ENCODE results near the gene IP6K1.

The IP6K1 gene

DNA sequence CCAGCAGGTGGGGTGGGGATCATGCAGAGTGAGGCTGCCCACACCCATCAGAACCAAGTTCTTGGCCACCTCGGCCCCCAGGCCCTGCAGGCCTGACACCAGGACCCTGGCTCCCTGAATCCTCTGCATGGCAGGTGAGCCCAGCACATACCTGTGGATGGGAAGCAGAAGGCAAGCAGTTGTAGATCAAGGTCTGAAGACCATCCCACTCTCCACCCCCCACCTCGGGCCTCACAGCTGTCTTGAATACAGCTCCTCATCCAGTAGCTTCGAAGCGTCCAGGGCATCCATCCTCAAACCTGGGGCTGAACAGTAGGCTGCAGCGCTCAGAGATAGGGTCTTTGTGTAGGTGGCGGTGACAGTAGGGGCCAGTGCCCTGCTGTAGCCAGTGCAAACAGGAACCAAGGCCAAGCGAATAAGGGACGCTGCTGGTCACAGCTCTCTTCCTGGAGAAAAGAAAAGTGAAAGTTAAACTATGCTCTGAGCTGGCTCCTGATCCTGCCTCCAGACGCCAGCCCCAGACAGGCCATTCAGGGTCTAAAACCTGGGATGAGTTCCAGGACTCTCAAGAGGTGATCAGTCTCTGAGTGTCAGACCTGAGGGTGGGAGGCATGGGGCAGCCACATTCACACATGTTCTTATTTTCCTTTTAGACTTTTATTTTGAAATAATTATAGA lies 27.3 kb upstream of the IP6K1 start, which contains the start of gene UBA7:
TSS of gene UBA7 (minus strand) at position 457 of the 678 bp plus-strand sequence. CDS start at position 291, 166 bp downstream.
- Histone ChIP-seq H3K9me2 (replicated peaks; ENCODE audit: low read depth, low read length) (no peaks in the 10 kb centered on the region), H3K79me2 (ENCODE audit: insufficient read depth, low read length) (peaks cover 31% of the 10 kb centered on the region), H2AFZ (ENCODE audit: low read length) (peak within 1 kb of the TSS; percentile 79), H3K4me3 (ENCODE audit: low read length, poor library complexity, severe bottlenecking) (peak within 1 kb of the TSS; percentile 79), H3K9ac (ENCODE audit: low read depth, low read length, poor library complexity, severe bottlenecking) (peak within 1 kb of the TSS; percentile 89), H3K9me3 (ENCODE audit: insufficient read depth, low read depth, low read length) (no peaks in the 10 kb centered on the region), H3K27me3 (ENCODE audit: insufficient read depth, low read length, poor library complexity, severe bottlenecking) (no peaks in the 10 kb centered on the region), H3F3A (ENCODE audit: low read depth) (no peaks in the 10 kb centered on the region), H3K4me2 (ENCODE audit: low read depth, low read length, poor library complexity, severe bottlenecking) (peak within 1 kb of the TSS; percentile 95), H3K36me3 (ENCODE audit: insufficient read depth, low read length) (no peaks in the 10 kb centered on the region), H4K20me1 (ENCODE audit: insufficient read depth, low read length, poor library complexity, severe bottlenecking) (no peaks in the 10 kb centered on the region), H3K4me1 (ENCODE audit: insufficient read depth, low read length, poor library complexity, severe bottlenecking) (peaks cover 61% of the 10 kb centered on the region)
- TF ChIP-seq, protein P1, sequence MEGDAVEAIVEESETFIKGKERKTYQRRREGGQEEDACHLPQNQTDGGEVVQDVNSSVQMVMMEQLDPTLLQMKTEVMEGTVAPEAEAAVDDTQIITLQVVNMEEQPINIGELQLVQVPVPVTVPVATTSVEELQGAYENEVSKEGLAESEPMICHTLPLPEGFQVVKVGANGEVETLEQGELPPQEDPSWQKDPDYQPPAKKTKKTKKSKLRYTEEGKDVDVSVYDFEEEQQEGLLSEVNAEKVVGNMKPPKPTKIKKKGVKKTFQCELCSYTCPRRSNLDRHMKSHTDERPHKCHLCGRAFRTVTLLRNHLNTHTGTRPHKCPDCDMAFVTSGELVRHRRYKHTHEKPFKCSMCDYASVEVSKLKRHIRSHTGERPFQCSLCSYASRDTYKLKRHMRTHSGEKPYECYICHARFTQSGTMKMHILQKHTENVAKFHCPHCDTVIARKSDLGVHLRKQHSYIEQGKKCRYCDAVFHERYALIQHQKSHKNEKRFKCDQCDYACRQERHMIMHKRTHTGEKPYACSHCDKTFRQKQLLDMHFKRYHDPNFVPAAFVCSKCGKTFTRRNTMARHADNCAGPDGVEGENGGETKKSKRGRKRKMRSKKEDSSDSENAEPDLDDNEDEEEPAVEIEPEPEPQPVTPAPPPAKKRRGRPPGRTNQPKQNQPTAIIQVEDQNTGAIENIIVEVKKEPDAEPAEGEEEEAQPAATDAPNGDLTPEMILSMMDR (conservative IDR thresholded peaks at IDR 0.05; ENCODE audit: low read length): no peak
- TF ChIP-seq EZH2phosphoT487 (IDR thresholded peaks at IDR 0.05; ENCODE audit: borderline replicate concordance): no peak

DNA sequence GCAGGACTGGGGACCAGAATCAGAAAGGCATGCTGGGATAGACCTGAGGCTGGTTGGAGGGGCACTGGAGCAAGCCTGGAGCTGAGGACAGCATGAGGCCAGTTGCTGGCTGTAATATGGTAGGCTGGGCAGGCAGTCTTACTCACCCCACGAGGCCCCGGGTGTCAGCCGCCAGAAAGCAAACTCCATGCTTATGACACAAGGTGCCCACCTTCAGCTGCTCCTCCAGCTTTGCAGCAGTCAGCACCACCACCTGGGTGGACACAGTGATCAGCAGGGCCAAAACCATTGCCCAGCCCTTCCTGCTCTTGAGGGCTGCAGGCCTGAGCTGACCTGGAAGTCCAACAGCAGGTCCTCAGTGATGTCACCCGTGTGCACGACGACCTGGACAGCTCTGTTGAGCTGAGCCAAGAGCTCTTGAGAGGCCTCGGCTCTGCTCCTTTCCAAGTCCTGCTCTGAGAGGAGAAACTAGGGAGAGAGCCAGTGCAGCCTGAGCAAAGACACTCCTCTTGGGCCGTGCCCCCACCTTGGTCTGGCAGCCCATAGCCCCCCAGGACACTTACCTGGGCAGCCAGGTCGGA lies 26.7 kb upstream of the IP6K1 start:
- peak overlapping the region; percentile 89 for H3K9ac ChIP-seq (ENCODE audit: low read depth, low read length, poor library complexity, severe bottlenecking)
- H3K9me2 ChIP-seq (replicated peaks; ENCODE audit: low read depth, low read length): no peaks in the 10 kb centered on the region
- H3K4me1 ChIP-seq (ENCODE audit: insufficient read depth, low read length, poor library complexity, severe bottlenecking): peaks cover 67% of the 10 kb centered on the region
- no peaks in the 10 kb centered on the region for H3K27me3 ChIP-seq (ENCODE audit: insufficient read depth, low read length, poor library complexity, severe bottlenecking)
- H4K20me1 ChIP-seq (ENCODE audit: insufficient read depth, low read length, poor library complexity, severe bottlenecking): no peaks in the 10 kb centered on the region
- TF ChIP-seq EZH2phosphoT487 (IDR thresholded peaks at IDR 0.05; ENCODE audit: borderline replicate concordance): no peak
- H3K36me3 ChIP-seq (ENCODE audit: insufficient read depth, low read length): no peaks in the 10 kb centered on the region
- no peaks in the 10 kb centered on the region for H3K9me3 ChIP-seq (ENCODE audit: insufficient read depth, low read depth, low read length)
- H2AFZ ChIP-seq (ENCODE audit: low read length): no peak overlapping the region
- H3K79me2 ChIP-seq (ENCODE audit: insufficient read depth, low read length): peaks cover 38% of the 10 kb centered on the region
- H3K4me3 ChIP-seq (ENCODE audit: low read length, poor library complexity, severe bottlenecking): peak overlapping the region; percentile 79
- H3K4me2 ChIP-seq (ENCODE audit: low read depth, low read length, poor library complexity, severe bottlenecking): peak overlapping the region; percentile 95
- H3F3A ChIP-seq (ENCODE audit: low read depth): no peaks in the 10 kb centered on the region

DNA sequence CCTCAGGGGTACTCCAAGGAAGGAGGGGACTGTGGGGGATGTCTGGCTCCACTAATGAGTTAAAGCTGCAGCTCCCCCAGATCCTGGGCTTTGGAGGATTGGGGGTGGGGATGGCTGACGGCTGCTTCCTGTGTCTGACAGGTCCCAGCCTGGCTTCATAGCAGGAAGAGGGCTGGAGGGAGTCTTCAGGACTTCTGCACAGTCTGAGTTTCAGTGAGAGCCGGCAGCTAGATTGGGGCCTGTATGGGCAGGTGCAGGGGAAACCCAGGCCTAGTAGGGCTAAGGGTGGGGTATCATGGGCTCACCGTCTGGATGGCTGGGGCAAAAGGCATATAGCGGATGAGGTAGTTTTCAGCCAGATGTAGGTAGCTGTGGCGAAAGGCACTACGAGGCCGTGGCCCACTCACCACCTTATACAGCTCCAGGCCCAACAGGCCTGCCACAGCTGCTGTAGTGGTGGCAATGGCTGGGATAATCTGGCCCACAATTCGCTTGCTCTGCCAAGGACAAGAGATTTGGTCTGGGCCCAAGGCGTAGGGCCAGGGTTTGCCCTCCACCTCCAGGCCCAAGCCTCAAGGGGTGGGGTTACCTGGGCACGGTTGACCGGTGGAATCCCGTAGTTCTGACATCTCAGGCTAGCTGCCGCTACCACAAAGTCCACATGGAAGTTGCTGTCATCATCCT lies 21.2 kb upstream of the IP6K1 start:
- Histone ChIP-seq H3K36me3 (ENCODE audit: insufficient read depth, low read length) (no peaks in the 10 kb centered on the region), H2AFZ (ENCODE audit: low read length) (no peak overlapping the region), H3F3A (ENCODE audit: low read depth) (peaks cover 9% of the 10 kb centered on the region), H3K9me2 (replicated peaks; ENCODE audit: low read depth, low read length) (no peaks in the 10 kb centered on the region), H3K79me2 (ENCODE audit: insufficient read depth, low read length) (peaks cover 52% of the 10 kb centered on the region), H3K4me2 (ENCODE audit: low read depth, low read length, poor library complexity, severe bottlenecking) (peak overlapping the region; percentile 94), H3K4me1 (ENCODE audit: insufficient read depth, low read length, poor library complexity, severe bottlenecking) (peaks cover 81% of the 10 kb centered on the region), H3K27me3 (ENCODE audit: insufficient read depth, low read length, poor library complexity, severe bottlenecking) (no peaks in the 10 kb centered on the region), H3K4me3 (ENCODE audit: low read length, poor library complexity, severe bottlenecking) (peak overlapping the region; percentile 88), H4K20me1 (ENCODE audit: insufficient read depth, low read length, poor library complexity, severe bottlenecking) (peaks cover 4% of the 10 kb centered on the region), H3K9ac (ENCODE audit: low read depth, low read length, poor library complexity, severe bottlenecking) (peak overlapping the region; percentile 99), H3K9me3 (ENCODE audit: insufficient read depth, low read depth, low read length) (no peaks in the 10 kb centered on the region)
- TF ChIP-seq EZH2phosphoT487 (IDR thresholded peaks at IDR 0.05; ENCODE audit: borderline replicate concordance): no peak
- TF ChIP-seq, protein P1 (conservative IDR thresholded peaks at IDR 0.05; ENCODE audit: low read length): no peak

Data from Loucy (cell line).